Endothelial cell of umbilical vein (primary cell): ENCODE measurements around the gene PAIP2.

Experiments used
- POLR2AphosphoS5 ChIP-seq: IDR thresholded peaks from 2 replicates; pipeline ENCODE4 v1.6.1; 2012; ENCODE audit warnings: low read depth, mild to moderate bottlenecking, control low read depth, low read length, moderate library complexity; ENCODE audit not compliant: insufficient read depth
- TF ChIP-seq, protein P1 (sequence below), 2 donors: IDR thresholded peaks; 1 replicate in 1 of 2; 2 replicates in 1 of 2; pipeline ENCODE4 v1.5.1; 2011; ENCODE audit warnings: low read length in 2 of 2, mild to moderate bottlenecking in 2 of 2, moderate library complexity in 2 of 2, control low read depth in 1 of 2, inconsistent platforms in 1 of 2, low read depth in 1 of 2; ENCODE audit not compliant: insufficient read depth in 1 of 2; ENCODE audit errors: extremely low read depth in 1 of 2

DNA sequence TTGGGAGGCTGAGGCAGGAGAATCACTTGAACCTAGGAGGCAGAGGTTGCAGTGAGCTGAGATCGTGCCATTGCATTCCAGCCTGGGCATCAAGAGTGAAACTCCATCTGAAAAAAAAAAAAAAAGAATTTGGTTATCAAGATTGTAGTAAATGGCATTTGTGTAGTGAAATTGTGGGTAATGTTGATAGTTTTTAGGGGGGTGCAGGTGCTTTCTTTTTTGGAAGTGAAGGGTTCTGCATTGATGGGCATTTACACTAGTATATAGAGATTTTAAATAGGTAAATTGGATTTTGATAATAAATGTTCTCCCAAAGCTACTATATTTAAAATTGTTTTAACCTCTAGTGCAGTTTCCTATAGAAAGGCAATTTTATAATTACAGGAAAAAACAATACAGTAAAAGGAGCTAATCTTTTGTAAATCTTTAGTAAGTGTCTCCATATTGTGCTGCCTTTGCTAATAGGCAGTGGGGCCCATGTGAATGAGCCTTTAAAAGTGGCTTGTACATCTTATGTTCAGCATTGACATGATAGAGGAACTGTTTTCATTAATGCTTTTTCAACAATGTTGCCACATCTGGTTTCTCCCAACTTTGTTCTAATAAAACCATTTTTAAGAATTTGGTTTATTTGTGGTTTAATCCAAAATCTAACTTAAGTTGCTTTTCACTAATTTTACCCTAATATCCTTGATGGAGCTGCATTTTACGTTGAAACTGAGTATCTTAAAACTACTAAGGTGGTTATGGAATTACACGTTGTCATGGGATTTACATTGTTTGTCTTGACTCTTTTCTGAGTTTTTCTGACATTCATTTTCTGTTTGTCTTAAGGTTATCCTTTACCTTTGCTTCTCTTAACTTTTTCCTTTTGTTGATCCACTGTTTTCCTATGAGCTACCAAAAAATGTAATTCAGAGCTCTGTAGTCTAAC is 37.0 kb upstream of the PAIP2 start:
- TF ChIP-seq, protein P1, sequence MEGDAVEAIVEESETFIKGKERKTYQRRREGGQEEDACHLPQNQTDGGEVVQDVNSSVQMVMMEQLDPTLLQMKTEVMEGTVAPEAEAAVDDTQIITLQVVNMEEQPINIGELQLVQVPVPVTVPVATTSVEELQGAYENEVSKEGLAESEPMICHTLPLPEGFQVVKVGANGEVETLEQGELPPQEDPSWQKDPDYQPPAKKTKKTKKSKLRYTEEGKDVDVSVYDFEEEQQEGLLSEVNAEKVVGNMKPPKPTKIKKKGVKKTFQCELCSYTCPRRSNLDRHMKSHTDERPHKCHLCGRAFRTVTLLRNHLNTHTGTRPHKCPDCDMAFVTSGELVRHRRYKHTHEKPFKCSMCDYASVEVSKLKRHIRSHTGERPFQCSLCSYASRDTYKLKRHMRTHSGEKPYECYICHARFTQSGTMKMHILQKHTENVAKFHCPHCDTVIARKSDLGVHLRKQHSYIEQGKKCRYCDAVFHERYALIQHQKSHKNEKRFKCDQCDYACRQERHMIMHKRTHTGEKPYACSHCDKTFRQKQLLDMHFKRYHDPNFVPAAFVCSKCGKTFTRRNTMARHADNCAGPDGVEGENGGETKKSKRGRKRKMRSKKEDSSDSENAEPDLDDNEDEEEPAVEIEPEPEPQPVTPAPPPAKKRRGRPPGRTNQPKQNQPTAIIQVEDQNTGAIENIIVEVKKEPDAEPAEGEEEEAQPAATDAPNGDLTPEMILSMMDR (IDR thresholded peaks at IDR 0.05; ENCODE audit: extremely low read depth in 1 of 2, insufficient read depth in 1 of 2, low read depth in 1 of 2, low read length in 2 of 2), result no peak
- TF ChIP-seq POLR2AphosphoS5, result no peak
